C4-2B (cell line): Measurements from ENCODE around the gene ABO.
"Not testable (repeated sequence)": the region's sequence is repeated elsewhere in the genome, so short reads cannot be mapped to it uniquely, and the experiment has no call there.

Experiments used
- CTCF ChIP-seq: fragments of 450-650 bp; conservative IDR thresholded peaks from 2 replicates; pipeline ENCODE4 v1.5.1; 2017; ENCODE audit warnings: mild to moderate bottlenecking
- ZFX ChIP-seq: fragments of 450-650 bp; IDR thresholded peaks from 2 replicates; pipeline ENCODE4 v1.6.1; 2017

DNA sequence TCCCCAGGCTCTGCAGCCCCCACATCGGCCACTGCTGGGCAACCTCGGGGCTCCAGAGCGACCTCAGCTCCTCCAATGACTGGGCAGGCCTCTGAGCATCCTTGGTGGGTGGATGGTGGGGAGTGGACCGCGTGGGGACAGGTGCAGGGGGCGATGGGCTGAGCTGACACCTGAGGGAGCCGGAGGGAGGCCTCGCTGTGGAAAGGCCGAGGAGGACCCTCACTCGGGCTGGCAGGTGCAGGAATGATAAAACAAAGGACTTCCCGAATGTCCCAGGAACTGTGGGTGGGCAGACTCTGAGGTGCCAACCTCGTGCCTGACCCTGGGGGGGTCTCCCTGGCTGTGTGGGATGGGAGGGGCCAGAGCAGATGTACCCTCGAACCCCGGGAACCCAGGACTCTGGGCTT lies 69.5 kb downstream of the ABO start:
- TF ChIP-seq CTCF, ZFX: not testable (repeated sequence)
